Smooth muscle cell (in vitro differentiated cells): Measurements from ENCODE around the gene CD19. TPM values are rescaled to one million over a fixed set of nuclear protein-coding genes. Genes with fewer than 3 reads are reported as not detected.
"Not testable (repeated sequence)": the region's sequence is repeated elsewhere in the genome, so short reads cannot be mapped to it uniquely, and the experiment has no call there.

Experiments used
- DNase-seq: peaks from one replicate; lab custom pipeline; 2025; ENCODE audit not compliant: unreplicated experiment; lab: John Stamatoyannopoulos, UW
- H2AFZ ChIP-seq: fragments of 200-600 bp; sonication (generic); 2 replicates; pipeline ENCODE4 v1.6.0; 2016; ENCODE audit warnings: antibody characterized with exemption, low read depth, mild to moderate bottlenecking
- H3F3A ChIP-seq: fragments of 200-600 bp; sonication (generic); 2 replicates; pipeline ENCODE4 v1.6.0; 2017; ENCODE audit warnings: antibody characterized with exemption, low read depth
- H3K27ac ChIP-seq: fragments of 200-600 bp; sonication (generic); 2 replicates; pipeline ENCODE4 v1.5.1; 2016; ENCODE audit warnings: low read depth, mild to moderate bottlenecking
- H3K27me3 ChIP-seq: fragments of 200-600 bp; sonication (generic); 2 replicates; pipeline ENCODE4 v1.6.1; 2016; ENCODE audit warnings: low read depth, mild to moderate bottlenecking
- H3K36me3 ChIP-seq: fragments of 200-600 bp; sonication (generic); 2 replicates; pipeline ENCODE4 v1.5.1; 2016; ENCODE audit warnings: low read depth
- H3K4me1 ChIP-seq: fragments of 200-600 bp; sonication (generic); 2 replicates; pipeline ENCODE4 v1.5.1; 2016; ENCODE audit warnings: low read depth
- H3K4me2 ChIP-seq: fragments of 200-600 bp; sonication (generic); 2 replicates; pipeline ENCODE4 v1.6.0; 2016; ENCODE audit warnings: mild to moderate bottlenecking
- H3K4me3 ChIP-seq: fragments of 200-600 bp; sonication (generic); 2 replicates; pipeline ENCODE4 v1.5.1; 2016; ENCODE audit warnings: mild to moderate bottlenecking
- H3K79me2 ChIP-seq: fragments of 200-600 bp; sonication (generic); 2 replicates; pipeline ENCODE4 v1.6.0; 2016; ENCODE audit warnings: low read depth, mild to moderate bottlenecking
- H3K9ac ChIP-seq: fragments of 200-600 bp; sonication (generic); 2 replicates; pipeline ENCODE4 v1.6.0; 2016; ENCODE audit warnings: low read depth
- H3K9me3 ChIP-seq: fragments of 200-600 bp; sonication (generic); replicated peaks from 2 replicates; pipeline ENCODE4 v1.5.1; 2016; ENCODE audit warnings: low read depth
- H4K20me1 ChIP-seq: fragments of 200-600 bp; sonication (generic); 2 replicates; pipeline ENCODE4 v1.6.0; 2016; ENCODE audit warnings: low read depth
- CTCF ChIP-seq: fragments of 200-600 bp; sonication (generic); IDR thresholded peaks from 2 replicates; pipeline ENCODE4 v1.5.1; 2017; ENCODE audit warnings: borderline replicate concordance, mild to moderate bottlenecking, antibody characterized with exemption; ENCODE audit not compliant: insufficient read depth, poor library complexity, severe bottlenecking
- WGBS: methylation state at CpG from one replicate; pipeline ENCODE4 v1.1.7; 2016; ENCODE audit warnings: low lambda C conversion rate; 5-methylcytosine and 5-hydroxymethylcytosine counted together
- polyA plus RNA-seq: library from polyadenylated mRNA; unstranded; fragments of >200 nt; fragmentation: Nextera tagmentation; extraction: Ambion mirVana; gene quantifications from 2 replicates; pipeline ENCODE4 v1.2.1, GENCODE V29; 2016
- total RNA-seq: library from RNA; depleted of rRNA; stranded (reverse); fragments of >200 nt; gene quantifications from 2 replicates; pipeline ENCODE4 v1.2.3, GENCODE V29; 2014

CD19 gene
- total and polyA plus RNA-seq, 2 experiments from 2014 or later: not detected

GRCh38 chr16:28884045-28884444 lies 47.7 kb upstream of the CD19 start:
- Histone ChIP-seq H3K9ac (no peak overlapping the region), H3K36me3 (no peaks in the 10 kb centered on the region), H3K9me3 (no peaks in the 10 kb centered on the region), H3K79me2 (no peaks in the 10 kb centered on the region), H3F3A (no peaks in the 10 kb centered on the region), H3K4me1 (peaks cover 10% of the 10 kb centered on the region), H3K4me3 (no peak overlapping the region), H3K27ac (no peak overlapping the region), H3K27me3 (no peaks in the 10 kb centered on the region), H4K20me1 (no peaks in the 10 kb centered on the region), H2AFZ (no peak overlapping the region), H3K4me2 (no peak overlapping the region)
- no peak for DNase-seq
- WGBS: 94% methylated on average over 6 of the region's 6 CpGs
- no peak for TF ChIP-seq CTCF

DNA sequence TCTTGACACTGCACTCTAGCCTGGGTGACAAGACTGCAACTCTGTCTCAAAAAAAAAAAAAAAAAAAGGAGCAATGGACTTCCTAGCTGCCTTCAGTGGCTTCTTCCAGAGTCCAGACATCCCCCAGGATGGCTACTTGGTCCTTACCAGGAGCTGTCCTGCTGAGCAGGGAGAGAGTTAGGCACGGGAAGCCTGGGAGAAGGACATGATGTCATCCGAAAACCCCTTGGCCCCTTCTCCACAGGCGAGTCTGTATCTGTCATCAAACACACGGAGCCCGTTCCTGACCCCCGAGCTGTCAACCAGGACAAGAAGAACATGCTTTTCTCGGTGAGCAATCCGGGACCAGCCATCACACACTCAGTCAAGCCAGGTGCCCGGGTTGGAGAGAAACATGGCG lies 44.8 kb upstream of the CD19 start:
- H3F3A ChIP-seq: no peaks in the 10 kb centered on the region
- no peak for TF ChIP-seq CTCF
- no peak for DNase-seq
- no peak overlapping the region for H3K27ac ChIP-seq
- H3K9me3 ChIP-seq: no peaks in the 10 kb centered on the region
- no peaks in the 10 kb centered on the region for H3K79me2 ChIP-seq
- H3K4me1 ChIP-seq: no peaks in the 10 kb centered on the region
- H2AFZ ChIP-seq: no peak overlapping the region
- no peaks in the 10 kb centered on the region for H3K36me3 ChIP-seq
- H3K4me2 ChIP-seq: no peak overlapping the region
- WGBS: 86% methylated on average over 10 of the region's 10 CpGs
- no peak overlapping the region for H3K4me3 ChIP-seq
- H4K20me1 ChIP-seq: no peaks in the 10 kb centered on the region
- no peak overlapping the region for H3K9ac ChIP-seq
- no peaks in the 10 kb centered on the region for H3K27me3 ChIP-seq

- H3K36me3 ChIP-seq, H3K4me1 ChIP-seq, DNase-seq, H2AFZ ChIP-seq, H3K79me2 ChIP-seq, H3K9ac ChIP-seq, H4K20me1 ChIP-seq, H3K27me3 ChIP-seq, H3K4me3 ChIP-seq, H3K9me3 ChIP-seq, H3K27ac ChIP-seq, H3K4me2 ChIP-seq, H3F3A ChIP-seq: not testable (repeated sequence)
- WGBS: over 99% methylated on average over 5 of the region's 5 CpGs
Observed at GRCh38 chr16:28890355-28890754, 41.4 kb upstream of the CD19 start.

DNA sequence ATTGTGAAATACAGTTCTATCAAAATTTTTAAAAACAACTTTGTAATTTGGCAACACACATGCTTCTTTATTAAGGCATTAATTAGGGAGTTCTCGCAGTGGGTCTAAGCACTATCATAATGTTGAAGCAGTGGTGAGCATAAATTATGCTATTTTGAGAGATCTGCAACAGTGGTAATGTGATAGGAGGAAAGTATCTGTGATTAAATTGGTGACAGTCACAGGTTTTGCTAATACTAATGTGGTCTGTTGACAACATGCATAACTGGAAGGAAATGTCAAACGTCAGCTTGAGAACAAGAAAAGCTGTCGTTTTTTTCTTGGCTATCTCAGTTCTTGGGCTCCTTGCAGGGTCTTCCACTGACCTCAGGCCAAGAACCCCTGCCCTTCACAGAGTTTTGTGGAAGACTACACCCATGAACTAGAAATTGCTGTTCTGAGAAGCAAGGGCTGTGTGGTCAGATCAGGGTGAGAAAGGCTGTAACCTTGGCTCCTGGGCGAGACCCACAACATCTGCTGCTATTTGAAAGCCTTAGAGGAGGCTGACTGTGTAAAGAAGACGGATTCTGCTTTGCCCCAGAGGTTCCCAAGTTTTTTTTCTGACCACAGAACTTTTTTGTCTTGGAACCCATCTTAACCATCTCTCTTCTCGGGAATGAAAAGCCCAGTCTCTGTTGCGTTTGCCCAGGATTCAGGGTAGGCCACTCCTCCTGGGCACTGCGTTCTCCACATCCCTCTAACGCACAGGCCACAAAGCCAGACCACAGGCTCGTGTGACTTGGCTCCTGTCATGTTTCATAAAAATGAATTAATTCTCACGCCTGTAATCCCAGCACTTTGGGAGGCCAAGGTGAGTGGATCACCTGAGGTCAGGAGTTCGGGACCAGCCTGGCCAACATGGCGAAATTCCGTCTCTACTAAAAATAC lies 39.5 kb upstream of the CD19 start:
- H3K27ac ChIP-seq: no peak overlapping the region
- H4K20me1 ChIP-seq: no peaks in the 10 kb centered on the region
- DNase-seq: no peak
- no peak overlapping the region for H3K4me2 ChIP-seq
- WGBS: 90% methylated on average over 14 of the region's 14 CpGs
- no peak for TF ChIP-seq CTCF
- no peaks in the 10 kb centered on the region for H3K27me3 ChIP-seq
- no peaks in the 10 kb centered on the region for H3K36me3 ChIP-seq
- H3K4me3 ChIP-seq: no peak overlapping the region
- H3F3A ChIP-seq: no peaks in the 10 kb centered on the region
- H2AFZ ChIP-seq: no peak overlapping the region
- no peak overlapping the region for H3K9ac ChIP-seq
- H3K9me3 ChIP-seq: no peaks in the 10 kb centered on the region
- H3K79me2 ChIP-seq: no peaks in the 10 kb centered on the region
- no peaks in the 10 kb centered on the region for H3K4me1 ChIP-seq
